Measurements from ENCODE around the gene SELENBP1.

- no peak for TF ChIP-seq POLR2A (IDR thresholded peaks at IDR 0.05)
- TF ChIP-seq, protein P1, sequence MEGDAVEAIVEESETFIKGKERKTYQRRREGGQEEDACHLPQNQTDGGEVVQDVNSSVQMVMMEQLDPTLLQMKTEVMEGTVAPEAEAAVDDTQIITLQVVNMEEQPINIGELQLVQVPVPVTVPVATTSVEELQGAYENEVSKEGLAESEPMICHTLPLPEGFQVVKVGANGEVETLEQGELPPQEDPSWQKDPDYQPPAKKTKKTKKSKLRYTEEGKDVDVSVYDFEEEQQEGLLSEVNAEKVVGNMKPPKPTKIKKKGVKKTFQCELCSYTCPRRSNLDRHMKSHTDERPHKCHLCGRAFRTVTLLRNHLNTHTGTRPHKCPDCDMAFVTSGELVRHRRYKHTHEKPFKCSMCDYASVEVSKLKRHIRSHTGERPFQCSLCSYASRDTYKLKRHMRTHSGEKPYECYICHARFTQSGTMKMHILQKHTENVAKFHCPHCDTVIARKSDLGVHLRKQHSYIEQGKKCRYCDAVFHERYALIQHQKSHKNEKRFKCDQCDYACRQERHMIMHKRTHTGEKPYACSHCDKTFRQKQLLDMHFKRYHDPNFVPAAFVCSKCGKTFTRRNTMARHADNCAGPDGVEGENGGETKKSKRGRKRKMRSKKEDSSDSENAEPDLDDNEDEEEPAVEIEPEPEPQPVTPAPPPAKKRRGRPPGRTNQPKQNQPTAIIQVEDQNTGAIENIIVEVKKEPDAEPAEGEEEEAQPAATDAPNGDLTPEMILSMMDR (IDR thresholded peaks at IDR 0.05): no peak
Measured at GRCh38 chr1:151370211-151370911, 2.1 kb downstream of the SELENBP1 start.
